Daoy (cell line): ENCODE measurements around the gene NAMPT. TPM values are rescaled to one million over a fixed set of nuclear protein-coding genes. Genes with fewer than 3 reads are reported as not detected.
"Not testable (repeated sequence)": the region's sequence is repeated elsewhere in the genome, so short reads cannot be mapped to it uniquely, and the experiment has no call there.

Source experiments
- DNase-seq: peaks from one replicate; pipeline ENCODE4 v3.0.0-alpha.2; 2015; ENCODE audit warnings: low read depth
- total RNA-seq: library from RNA; depleted of rRNA; stranded (reverse); fragments of >200 nt; shearing (Covaris generic); gene quantifications from 2 replicates; pipeline ENCODE4 v1.2.3, GENCODE V29; 2014; rRNA removed

NAMPT gene
- total RNA-seq = 164 and 169 TPM in 2 replicates

DNA sequence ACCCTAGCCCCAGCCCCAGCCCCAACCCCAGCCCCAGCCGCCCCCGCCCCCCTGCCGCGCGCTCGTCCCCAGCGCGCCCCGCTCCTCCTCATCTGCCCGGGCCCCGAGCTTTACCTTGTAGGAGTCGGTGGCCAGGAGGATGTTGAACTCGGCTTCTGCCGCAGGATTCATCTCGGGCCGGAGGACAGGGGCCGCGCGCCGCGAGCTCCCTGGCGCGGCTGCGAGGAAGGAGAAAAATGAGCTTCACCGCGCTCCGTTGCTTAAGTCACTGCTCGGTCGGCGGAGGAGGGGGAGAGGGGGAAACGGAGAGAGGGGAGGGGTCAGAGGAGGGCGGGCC lies at the start of gene NAMPT:
TSS of gene NAMPT (minus strand) at position 270 of the 337 bp plus-strand sequence. CDS start at position 171, 99 bp downstream.
- no peak for DNase-seq

DNA sequence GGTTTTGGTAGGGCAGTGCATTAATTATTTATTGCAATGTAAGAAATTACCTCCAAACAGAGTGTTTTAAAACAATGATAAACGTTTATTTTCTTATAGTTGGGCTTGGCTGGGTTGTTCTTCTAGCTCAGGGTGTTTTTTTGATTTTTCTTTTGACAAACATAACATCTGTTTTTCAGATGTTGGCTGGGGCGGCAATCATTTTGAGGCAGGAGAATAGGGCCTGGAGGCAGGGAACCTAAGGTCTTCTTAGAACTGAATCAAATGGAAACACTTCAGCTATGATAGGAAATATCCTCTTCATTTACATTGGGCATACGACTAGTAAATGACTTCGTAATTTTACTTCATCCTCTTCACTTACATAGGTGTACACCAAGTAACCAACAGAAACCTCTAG lies 47.4 kb upstream of the NAMPT start:
- DNase-seq = no peak

- no peak for DNase-seq
Measured at GRCh38 chr7:106331441-106332175, 46.8 kb upstream of the NAMPT start.

DNA sequence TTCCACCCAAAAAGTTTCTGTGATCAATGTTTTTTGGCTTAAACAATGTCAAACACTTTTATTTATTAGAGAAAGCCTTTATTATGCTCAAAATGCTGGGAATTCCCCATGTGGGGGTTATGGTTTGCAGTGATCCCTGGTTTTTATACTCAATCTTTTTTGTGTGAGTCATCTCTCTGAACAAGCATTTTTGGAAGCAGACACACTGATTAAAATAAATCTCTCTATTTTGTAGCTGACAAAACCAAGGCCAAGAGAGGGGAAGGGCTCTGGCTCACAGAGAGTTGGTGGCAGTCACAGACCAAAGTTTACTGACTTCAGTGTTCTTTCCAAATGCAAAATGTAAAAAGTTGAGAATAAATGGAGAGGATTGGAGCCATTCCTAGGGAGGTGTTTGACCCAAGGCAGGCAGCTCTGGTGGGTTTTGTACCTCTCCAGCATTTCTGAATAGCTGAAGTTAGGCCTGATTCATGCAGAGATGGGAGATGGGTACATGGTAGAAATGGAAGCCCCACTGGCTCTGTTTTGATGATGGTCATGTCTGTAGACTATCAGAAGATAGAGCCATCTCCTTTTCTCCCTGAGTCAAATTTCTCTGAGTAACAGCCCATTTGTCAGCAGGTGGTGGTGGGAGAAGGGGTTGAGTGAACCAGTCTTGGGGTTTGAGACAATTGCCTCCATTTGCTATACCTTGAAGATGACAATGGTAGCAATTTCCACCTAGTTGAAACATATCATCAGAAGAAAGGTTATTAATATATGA lies 45.4 kb upstream of the NAMPT start:
- peak; percentile 60 for DNase-seq

- no peak for DNase-seq
Measured at GRCh38 chr7:106329408-106329807, 44.6 kb upstream of the NAMPT start.

- DNase-seq = no peak
Measured at GRCh38 chr7:106327538-106328481, 43.0 kb upstream of the NAMPT start.

DNA sequence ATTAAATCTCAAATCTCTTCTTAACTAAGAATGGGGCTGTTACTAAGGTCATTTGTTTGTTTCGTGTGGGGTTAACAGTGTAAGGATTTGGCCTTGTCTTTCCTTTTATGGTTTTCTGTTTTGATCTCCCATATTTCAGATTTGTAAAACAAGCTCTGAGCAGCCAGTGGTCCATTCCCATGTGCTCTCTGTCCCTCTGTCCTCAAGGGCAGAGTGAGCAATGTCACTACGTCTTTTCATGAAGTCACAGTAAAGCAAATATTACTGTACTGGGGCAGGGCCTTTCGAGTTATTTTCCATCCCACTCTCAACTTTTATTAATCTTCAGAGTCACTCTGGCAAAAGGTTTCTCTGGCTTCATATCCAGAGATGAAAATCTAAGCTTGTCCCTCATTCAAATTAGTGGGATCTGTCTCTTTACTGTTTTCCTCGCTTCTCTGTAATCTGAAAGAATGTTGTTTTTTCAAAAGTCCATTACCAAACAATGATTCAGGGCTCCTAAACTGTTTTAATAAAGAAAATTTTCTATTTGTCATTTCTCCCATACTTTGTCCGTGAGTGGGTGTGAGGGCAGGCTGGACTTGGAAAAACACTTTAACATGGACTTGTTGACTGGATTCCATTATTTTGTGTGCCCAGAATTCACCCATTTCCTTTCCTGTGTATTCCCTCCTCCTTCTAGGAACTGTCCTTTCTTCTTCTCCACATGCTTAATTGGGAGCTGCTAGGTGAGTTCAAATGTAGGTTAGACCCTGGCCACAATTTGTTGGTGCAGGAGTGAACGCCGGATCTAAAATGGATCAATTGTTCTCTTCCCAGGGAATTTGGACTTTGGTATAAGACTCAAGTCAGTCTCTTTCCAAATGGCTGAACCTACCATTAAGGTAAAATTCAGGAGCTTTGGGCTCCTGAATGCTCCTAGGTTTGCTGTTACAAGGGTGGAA lies 42.1 kb upstream of the NAMPT start:
- DNase-seq = no peak

DNA sequence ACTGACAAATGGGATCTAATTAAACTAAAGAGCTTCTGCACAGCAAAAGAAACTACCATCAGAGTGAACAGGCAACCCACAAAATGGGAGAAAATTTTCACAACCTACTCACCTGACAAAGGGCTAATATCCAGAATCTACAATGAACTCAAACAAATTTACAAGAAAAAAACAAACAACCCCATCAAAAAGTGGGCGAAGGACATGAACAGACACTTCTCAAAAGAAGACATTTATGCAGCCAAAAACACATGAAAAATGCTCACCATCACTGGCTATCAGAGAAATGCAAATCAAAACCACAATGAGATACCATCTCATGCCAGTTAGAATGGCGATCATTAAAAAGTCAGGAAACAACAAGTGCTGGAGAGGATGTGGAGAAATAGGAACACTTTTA lies 39.7 kb upstream of the NAMPT start:
- not testable (repeated sequence) for DNase-seq

DNA sequence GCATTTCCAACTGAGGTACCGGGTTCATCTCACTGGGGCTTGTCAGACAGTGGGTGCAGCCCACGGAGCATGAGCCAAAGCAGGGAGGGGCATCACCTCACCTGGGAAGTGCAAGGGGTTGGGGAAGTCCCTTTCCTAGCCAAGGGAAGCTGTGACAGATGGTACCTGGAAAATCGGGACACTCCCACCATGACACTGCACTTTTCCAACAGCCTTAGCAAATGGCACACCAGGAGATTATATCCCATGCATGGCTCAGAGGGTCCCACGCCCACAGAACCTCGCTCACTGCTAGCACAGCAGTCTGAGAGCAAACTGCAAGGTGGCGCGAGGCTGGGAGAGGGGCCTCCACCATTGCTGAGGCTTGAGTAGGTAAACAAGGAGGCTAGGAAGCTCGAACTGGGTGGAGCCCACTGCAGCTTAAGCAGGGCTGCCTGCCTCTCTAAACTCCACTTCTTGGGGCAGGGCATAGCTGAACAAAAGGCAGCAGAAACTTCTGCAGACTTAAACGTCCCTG lies 35.5 kb upstream of the NAMPT start:
- not testable (repeated sequence) for DNase-seq

DNA sequence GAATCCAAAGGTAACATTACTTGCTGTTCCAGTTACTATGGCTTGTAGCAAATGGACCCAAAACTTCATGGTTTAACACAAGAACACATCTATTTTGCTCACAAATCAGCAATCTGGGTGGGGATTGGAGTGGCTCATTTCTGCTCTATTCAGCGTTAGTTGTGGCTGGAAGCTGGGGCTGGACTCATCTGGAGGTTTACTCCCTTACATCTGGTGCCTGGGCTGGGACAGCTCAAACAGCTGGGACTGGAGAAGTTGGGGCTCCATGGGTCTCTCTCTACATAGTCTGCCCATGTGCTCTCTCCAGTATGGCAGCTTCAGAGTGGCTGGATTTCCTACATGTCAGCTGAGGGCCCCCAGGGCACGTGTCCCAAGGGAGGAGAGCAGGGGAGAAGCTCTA lies 33.7 kb upstream of the NAMPT start:
- DNase-seq = no peak

GRCh38 chr7:106317971-106318370 lies 33.2 kb upstream of the NAMPT start:
- DNase-seq = no peak

GRCh38 chr7:106316947-106317346 lies 32.2 kb upstream of the NAMPT start:
- DNase-seq = no peak

DNA sequence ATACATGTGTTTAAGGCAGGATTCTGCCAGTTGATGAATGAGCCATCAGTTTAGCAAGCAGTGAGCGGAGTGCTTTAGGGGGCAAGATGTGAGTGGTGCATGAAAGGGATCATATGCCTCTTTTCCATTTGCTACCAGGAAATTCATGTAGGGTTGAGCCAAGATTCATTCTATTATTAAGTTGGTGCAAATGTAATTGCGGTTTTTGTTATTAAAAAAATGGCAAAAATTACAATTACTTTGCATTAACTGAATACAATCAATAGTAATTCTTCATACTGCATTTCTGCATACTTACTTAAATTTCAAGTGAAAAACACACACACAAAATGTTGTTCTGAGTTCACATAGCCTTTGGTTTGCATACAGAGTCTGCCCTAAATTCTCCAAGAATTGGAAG lies 30.1 kb upstream of the NAMPT start:
- no peak for DNase-seq

DNA sequence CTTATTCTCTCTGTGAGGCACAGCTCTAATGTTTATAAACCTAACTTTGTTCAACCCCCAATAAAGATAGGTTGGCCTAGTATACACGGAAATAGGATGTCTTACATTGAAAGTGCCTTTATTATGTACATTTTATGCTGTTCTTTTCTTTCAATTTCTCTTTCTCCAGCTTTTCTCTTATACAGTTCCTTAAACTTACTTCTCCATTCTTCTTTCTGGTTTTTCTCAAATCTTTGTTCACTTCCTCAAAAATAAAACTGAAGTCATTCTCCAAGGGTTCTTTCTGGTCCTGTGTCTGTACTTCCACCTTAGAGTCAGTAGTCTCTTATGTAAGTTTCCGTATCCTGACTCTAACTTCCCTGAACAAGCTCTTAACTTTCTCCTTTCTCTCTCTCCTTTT lies 29.2 kb upstream of the NAMPT start:
- DNase-seq = no peak

- DNase-seq = peak; percentile 88
Measured at GRCh38 chr7:106313456-106313901, 28.7 kb upstream of the NAMPT start.

GRCh38 chr7:106312906-106313305 lies 28.1 kb upstream of the NAMPT start:
- DNase-seq = peak; percentile 34

DNA sequence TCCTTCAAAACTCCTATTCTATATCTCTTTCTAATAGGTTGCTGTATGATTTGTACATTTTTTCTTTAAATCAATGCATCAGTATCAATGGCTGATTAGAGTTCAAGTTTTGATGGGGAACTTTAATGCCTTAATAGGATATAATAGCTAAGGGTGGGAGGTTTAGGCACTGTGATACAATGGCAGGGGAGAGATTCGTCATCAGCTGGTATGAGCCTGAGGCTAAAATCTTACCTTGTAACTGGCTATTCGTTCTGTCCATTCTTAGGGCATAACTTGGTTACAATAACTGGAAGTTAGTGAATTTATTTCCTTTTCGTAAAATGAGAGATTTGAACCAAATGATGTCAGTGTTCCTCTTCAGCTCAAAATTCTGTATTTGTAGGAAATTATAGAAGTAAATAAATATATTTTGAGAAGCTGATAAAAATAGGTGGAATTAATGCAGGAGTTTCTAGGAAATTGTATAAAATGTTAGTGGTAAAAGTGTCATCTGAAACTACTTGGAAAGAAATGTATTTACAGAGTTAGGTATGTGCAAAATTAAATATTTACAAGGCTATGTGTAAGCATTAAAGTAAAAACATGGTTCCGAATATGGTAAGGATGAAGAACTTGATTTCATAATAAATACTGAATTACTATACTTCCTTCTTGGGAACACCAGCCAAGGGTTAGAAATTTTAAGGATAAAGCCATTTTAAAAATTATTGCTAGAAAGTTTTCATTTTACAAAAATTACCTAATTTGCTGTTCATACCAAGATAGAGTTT lies 27.5 kb upstream of the NAMPT start:
- DNase-seq = no peak

DNA sequence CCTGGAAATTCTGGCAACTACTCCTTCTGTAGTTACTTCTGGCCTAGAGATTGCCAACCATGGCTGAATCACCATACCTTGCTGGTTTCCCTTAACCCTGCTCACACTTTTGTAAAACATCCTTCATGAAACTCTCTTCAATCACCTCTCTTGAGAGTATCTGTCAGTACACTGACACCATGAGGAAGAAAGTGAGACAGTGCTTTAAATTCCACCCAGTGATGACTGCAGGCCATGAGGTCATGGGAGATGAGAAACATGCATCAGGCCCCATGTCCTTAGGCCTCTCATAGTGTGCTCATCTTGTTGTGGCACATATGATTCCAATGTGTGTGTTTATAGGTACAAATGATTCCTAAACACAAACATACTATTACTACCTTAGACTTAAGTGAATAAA lies 24.6 kb upstream of the NAMPT start:
- no peak for DNase-seq

DNA sequence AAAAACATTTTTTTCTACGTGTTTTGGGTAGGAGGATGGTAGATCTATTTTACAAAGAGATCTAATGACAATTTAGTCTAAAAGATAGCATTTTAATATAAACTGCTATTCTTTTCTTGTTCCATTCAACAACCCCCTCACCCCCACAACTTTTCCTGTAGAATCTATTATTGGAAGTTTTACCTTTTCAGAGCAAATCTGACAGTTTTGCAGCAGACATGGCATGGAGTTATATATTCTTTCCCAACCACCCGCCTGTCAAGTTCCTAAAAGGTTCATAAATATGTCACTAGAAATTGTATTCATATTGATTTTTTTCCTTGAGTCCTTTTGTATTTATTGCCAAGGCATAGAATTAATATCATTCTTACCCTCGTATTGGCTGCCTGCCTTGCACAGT lies 21.5 kb upstream of the NAMPT start:
- DNase-seq = no peak

DNA sequence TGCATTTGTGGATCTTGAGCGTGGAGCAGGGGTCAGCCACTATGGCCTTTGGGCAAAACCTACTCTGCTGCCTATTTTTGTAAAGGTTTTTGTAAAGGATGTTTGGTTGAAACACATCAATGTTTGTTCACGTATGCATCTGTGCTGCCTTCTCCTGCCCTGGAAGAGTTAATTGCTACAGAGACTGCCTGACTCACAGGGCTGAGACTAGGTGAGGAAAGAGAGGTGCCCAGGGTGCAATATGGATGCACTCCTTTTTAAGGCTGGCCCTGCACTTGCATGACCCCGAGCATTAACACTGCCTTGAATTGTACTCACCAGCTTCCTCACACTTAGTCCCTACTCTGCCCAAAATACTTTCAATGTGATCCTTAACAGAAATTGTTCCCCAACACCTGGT lies 20.9 kb upstream of the NAMPT start:
- DNase-seq = no peak
